ENCODE measurements around the gene CLK3.
A peak's percentile ranks its signal among the peaks of the same experiment; 100 is the strongest.
"Not testable (repeated sequence)": the region's sequence is repeated elsewhere in the genome, so short reads cannot be mapped to it uniquely, and the experiment has no call there.

The CLK3 gene

GRCh38 chr15:74615508-74616365 is at the start of gene CLK3:
CLK3 (plus strand) TSS chr15:74615836; CDS start chr15:74619197, 3,361 bp downstream.
- peak; percentile 95 to 96 for DNase-seq

- no peak for DNase-seq
Measured at GRCh38 chr15:74568594-74568993, 47.0 kb upstream of the CLK3 start.

GRCh38 chr15:74569731-74570070 is 45.9 kb upstream of the CLK3 start:
- DNase-seq = no peak

- no peak for DNase-seq
Measured at GRCh38 chr15:74571191-74571590, 44.4 kb upstream of the CLK3 start.

DNA sequence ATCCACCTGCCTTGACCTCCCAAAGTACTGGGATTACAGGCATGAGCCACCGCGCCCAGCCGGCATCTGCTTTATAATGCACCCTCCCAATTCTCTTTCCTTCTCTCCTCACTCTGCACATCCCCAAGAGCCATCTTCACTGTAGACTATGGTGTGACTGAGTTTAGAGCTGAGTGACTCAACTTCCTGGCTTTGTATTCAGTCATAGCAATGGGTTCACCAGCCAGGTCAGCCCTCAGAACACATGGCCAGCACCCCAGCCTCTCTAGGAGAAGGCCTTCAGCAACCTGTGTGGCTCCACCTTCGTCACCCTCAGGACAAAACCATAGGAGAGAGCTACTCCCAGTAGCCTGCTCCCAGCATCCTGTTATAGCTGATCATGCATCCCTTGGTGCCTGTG is 41.6 kb upstream of the CLK3 start:
- DNase-seq = no peak

DNA sequence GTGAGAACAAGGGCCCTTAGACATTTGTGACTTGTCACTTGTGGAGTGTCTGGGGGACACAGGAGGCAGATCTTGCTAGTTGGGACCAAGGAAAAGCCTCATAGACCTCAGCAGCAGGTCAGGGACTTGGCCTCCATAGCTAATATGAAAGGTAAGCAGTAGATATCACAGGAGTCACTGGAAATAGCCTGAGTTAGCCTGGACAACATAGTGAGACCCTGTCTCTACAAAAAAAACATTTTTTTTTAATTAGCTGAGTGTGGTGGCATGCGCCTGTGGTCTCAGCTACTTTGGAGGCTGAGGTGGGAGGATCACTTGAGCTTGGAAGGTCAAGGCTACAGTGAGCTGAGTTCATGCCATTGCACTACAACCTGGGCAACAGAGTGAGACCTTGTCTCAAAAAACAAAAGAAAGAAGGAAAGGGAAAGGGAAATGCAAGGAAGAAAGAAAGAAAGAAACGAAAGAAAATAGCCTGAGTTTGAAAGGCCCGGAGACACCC is 37.1 kb upstream of the CLK3 start:
- DNase-seq = no peak

- DNase-seq = no peak
Measured at GRCh38 chr15:74579001-74579400, 36.6 kb upstream of the CLK3 start.

DNA sequence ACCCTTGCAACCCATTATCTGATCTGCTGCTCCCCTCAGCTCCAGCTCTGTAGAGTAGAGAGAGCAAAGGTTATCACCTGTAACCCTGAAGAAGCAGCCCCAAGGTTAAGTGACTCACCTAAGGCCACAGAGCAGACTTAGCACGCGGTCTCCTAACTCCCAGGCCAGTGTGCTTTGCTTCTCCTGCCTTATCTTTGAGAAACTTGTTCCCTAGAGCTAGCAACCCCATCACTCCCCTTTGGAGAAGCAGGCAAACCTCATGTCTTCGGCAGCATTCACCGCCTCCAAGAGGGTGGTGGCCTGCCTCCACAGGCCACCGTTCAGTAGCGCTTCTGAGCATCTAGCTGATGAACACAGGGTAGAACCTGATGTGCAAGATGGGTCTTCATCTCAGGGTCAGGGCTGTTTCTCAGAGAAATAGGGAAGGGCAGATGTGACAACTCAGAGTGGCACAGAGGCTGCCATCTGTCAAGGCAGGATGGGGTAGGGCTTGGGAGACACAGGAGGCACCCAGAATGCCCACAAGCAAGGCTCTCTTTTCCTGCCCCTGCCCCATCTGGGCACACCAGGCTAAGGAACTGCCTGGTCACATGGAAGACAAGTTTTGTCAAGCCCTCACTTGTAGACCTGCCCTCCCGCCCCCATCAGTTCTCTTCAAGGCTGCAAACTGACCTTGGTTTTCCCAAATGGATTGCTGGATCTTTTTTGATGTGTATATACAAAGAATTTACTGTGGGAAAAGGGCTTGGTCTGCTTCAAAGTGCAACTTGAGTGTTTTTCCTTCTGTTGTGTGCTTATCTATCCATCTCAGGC is 34.9 kb upstream of the CLK3 start:
- no peak for DNase-seq

- DNase-seq = no peak
Measured at GRCh38 chr15:74584204-74584603, 31.4 kb upstream of the CLK3 start.

- no peak for DNase-seq
Measured at GRCh38 chr15:74584779-74585178, 30.9 kb upstream of the CLK3 start.

- DNase-seq = no peak
Measured at GRCh38 chr15:74585191-74585590, 30.4 kb upstream of the CLK3 start.

DNA sequence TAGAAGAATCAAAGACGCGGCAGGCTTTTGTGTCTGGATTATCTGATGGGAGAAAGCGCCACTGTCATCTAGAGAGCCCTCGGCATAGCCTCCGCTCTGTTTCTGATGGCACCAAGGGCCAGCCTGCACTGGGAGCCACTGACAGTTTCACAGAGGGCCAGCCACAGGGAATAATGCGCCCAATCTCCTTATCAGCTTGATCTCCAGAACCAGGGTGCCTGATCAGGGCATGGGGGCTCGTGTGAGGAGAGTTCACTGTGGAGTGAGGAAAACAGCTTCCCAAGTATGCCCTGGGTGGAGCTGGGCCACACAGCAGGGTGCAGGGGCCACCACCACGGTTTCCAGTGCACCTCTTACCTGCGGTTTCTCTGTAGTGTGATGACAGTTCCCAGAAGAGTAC is 29.8 kb upstream of the CLK3 start:
- no peak for DNase-seq

DNA sequence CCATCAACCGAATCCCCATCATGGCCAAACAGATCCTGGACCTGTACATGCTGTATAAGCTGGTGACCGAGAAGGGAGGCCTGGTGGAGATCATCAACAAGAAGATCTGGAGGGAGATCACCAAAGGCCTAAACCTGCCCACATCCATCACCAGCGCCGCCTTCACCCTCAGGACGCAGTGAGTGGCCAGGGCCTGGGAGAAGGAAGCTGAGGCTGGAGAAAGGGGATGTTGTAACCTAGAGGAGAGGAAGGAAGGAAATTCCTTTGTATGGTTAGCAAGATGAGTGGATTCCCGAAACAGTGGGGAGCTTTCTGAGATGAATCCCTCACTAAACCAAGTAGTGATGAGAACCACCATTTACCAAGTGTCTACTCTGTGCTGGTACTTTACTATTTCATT is 25.8 kb upstream of the CLK3 start:
- no peak for DNase-seq

- no peak for DNase-seq
Measured at GRCh38 chr15:74592222-74592621, 23.4 kb upstream of the CLK3 start.

- no peak for DNase-seq
Measured at GRCh38 chr15:74593122-74593521, 22.5 kb upstream of the CLK3 start.

- no peak for DNase-seq
Measured at GRCh38 chr15:74594455-74594854, 21.2 kb upstream of the CLK3 start.

GRCh38 chr15:74595271-74595670 is 20.4 kb upstream of the CLK3 start:
- no peak for DNase-seq

- not testable (repeated sequence) for DNase-seq
Measured at GRCh38 chr15:74596736-74597135, 18.9 kb upstream of the CLK3 start.

- DNase-seq = not testable (repeated sequence)
Measured at GRCh38 chr15:74597146-74597705, 18.4 kb upstream of the CLK3 start.

DNA sequence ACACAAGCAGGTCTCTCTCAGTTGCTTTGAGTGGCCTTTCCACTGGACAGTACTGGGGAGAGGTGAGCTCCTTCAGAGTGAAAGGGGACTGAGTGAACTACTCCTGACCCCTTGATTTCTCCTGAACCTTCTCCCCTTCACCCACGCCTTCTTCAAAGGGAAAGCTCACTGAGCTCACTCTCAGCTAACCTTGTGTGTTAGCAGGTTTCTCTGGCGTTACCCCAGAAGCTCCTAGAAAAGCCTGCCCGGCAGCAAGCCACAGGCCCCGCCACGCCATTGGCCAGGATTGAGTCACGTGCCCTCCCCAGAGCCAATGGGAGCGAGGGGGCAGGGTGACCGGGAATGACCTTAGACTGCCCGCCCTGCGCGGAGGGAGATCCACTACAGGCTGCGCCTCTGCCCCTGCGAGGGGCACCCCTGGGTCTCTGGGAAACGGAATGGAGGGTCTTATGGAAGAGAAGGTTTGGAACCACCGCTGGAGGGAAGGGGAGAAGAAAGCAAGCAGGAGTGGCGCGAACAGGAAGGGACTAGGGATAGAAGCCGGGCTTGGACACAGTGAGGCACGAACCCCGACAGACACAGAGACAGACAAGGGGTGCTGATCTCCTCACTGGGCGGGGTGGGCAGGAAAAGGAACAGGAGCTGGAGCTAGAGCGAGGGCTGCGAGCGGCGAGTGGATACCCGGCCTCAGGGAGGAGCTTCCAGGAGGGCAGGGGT is 17.4 kb upstream of the CLK3 start:
- peak; percentile 90 to 91 for DNase-seq

DNA sequence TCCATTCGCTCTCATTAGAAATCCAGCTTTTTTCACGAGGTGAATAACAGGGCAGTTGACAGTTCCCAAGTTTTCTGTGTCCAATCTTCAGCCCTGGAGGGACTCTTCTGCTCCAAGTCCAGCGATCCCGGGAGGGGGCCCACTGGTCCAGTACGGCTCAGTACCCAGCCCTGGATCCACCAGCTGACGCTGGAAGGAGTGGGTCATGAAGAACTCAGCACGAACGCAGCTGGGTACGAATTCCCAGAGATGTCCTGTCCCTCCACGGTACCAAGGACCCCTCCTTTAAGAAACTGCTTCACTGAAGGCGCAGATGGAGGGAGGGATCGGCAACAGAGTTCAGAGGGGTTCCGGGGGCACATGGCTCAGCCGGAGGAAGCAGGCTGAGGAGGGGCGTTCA is 16.5 kb upstream of the CLK3 start:
- DNase-seq = no peak

DNA sequence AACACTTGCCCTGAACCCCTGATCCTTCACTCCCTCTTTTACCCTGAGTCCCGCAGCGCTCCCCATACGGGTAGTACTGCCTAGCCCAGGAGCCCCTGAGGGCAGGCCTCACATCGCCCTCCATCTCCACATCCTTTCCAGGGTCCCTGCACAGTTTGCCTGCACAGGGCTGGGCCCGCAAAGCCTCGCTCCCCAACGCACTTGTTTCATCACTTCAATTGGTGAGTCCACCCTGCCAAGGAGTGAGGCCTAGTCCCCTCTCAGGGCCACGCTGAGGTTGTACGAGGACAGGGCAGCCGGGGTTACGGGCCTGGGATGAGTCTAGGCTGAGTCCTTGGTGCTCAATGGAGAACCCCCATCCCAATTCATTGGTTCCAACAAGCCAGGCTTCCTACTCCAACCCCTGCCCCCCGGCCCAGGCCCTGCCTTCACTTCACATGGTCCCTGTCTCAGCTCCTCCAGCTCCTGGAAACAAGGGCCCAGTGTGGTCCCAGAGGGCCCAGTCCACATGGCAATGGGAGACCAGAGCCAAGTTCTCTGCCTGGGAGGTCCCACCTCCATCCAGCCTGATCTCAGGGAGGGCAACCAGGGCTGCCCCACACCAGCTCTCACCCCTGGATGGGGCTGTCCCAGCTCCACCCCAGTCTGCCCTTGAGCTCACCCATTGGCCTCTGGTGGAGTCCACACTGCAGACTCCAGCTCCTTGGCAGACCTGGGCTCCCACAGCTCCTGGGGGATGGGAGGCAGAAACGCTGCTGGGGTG is 12.4 kb upstream of the CLK3 start:
- DNase-seq = no peak
